ENCODE data around the gene GPNMB. TPM values are rescaled to one million over a fixed set of nuclear protein-coding genes. Genes with fewer than 3 reads are reported as not detected.
"Not testable (repeated sequence)": the region's sequence is repeated elsewhere in the genome, so short reads cannot be mapped to it uniquely, and the experiment has no call there.

GPNMB gene
- 1.4 TPM for polyA plus RNA-seq (2012; ENCODE audit: insufficient read depth, insufficient read length, low read depth)

DNA sequence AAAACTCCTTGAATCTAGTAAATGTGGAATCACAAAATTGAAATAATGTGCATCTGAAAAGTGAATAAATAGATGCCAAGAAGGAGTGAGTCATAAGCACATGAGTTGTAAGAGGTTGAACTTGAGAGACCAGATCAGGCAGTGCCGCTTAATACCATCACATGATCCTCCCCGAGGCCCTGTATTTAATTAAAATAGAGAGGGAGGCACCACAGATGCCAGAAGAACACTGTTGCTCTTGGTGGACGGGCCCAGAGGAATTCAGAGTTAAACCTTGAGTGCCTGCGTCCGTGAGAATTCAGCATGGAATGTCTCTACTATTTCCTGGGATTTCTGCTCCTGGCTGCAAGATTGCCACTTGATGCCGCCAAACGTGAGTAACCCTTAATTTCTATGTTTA lies at the start of gene GPNMB:
Gene GPNMB, plus strand, starts transcription at position 221 of the 400 bp plus-strand sequence. Its CDS starts 83 bp downstream, at position 304.
- no peaks in the 10 kb centered on the region for H3K4me1 ChIP-seq
- no peak for DNase-seq
- no peak within 1 kb of the TSS for H3K4me3 ChIP-seq (ENCODE audit: low read depth, low read length)
- H3K9me3 ChIP-seq, result no peaks in the 10 kb centered on the region
- H3K36me3 ChIP-seq, result no peaks in the 10 kb centered on the region
- TF ChIP-seq, protein P1, sequence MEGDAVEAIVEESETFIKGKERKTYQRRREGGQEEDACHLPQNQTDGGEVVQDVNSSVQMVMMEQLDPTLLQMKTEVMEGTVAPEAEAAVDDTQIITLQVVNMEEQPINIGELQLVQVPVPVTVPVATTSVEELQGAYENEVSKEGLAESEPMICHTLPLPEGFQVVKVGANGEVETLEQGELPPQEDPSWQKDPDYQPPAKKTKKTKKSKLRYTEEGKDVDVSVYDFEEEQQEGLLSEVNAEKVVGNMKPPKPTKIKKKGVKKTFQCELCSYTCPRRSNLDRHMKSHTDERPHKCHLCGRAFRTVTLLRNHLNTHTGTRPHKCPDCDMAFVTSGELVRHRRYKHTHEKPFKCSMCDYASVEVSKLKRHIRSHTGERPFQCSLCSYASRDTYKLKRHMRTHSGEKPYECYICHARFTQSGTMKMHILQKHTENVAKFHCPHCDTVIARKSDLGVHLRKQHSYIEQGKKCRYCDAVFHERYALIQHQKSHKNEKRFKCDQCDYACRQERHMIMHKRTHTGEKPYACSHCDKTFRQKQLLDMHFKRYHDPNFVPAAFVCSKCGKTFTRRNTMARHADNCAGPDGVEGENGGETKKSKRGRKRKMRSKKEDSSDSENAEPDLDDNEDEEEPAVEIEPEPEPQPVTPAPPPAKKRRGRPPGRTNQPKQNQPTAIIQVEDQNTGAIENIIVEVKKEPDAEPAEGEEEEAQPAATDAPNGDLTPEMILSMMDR (IDR thresholded peaks at IDR 0.05; ENCODE audit: low read depth, low read length), result no peak
- no peaks in the 10 kb centered on the region; the same call in 1 of the 2 replicates for H3K27me3 ChIP-seq

DNA sequence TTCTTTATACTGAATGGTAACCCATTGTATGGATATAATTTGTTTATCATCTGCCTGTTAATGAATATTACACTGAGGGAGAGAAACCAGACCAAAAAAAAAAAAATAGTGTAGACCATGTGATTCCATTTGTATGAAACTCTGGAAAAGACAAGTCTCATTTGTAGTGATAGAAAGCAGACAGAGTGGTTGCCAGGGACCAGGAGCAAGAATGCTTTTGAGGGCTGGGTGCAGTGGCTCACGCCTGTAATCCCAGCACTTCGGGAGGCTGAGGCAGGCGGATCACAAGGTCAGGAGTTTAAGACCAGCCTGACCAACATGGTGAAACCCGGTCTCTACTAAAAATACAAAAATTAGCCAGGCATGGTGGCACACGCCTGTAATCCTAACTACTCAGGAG lies 48.8 kb upstream of the GPNMB start:
- H3K36me3 ChIP-seq, result peaks cover 42% of the 10 kb centered on the region
- H3K27me3 ChIP-seq; H3K4me1 ChIP-seq; DNase-seq; H3K4me3 ChIP-seq (ENCODE audit: low read depth, low read length); H3K9me3 ChIP-seq: not testable (repeated sequence)

DNA sequence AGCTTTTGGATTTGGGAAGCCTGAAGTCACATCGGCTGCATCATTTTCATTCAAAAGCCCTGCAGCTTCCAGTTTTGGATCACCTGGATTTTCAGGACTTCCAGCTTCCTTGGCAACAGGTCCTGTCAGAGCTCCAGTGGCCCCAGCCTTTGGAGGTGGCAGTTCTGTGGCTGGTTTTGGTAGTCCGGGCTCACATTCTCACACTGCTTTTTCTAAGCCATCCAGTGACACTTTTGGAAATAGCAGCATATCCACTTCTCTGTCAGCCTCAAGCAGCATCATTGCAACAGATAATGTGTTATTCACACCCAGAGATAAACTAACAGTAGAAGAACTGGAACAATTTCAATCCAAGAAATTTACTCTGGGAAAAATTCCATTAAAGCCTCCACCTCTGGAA lies 46.2 kb upstream of the GPNMB start:
- no peaks in the 10 kb centered on the region for H3K27me3 ChIP-seq
- H3K4me1 ChIP-seq, result no peaks in the 10 kb centered on the region
- peaks cover 32% of the 10 kb centered on the region for H3K36me3 ChIP-seq
- no peak overlapping the region for H3K4me3 ChIP-seq (ENCODE audit: low read depth, low read length)
- TF ChIP-seq, protein P1 (IDR thresholded peaks at IDR 0.05; ENCODE audit: low read depth, low read length), result no peak
- DNase-seq, result no peak
- no peaks in the 10 kb centered on the region for H3K9me3 ChIP-seq

DNA sequence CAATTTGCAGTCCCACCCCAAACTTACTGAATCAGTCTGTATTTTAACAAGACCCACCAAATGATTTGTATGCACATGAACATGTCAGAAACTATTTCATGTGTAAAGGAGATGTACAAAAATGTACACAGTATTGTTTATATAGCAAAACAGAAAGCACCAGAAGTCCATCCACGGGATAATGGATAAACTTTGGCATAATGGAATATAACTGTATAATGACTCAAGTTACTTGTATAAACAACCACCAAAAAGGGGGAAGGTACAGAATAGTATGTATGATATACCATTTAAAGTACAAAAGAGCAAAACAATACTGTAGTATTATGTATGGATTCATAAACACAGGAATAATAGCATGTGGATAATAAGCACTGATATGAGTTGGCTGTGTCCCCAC lies 42.3 kb upstream of the GPNMB start:
- Histone ChIP-seq H3K27me3 (no peaks in the 10 kb centered on the region), H3K36me3 (peaks cover 24% of the 10 kb centered on the region), H3K9me3 (0 out of 2 replicates have a peak, but pooled peaks cover under 1% of the 10 kb centered on the region), H3K4me3 (ENCODE audit: low read depth, low read length) (no peak overlapping the region), H3K4me1 (no peaks in the 10 kb centered on the region)
- DNase-seq, result no peak
- TF ChIP-seq, protein P1 (IDR thresholded peaks at IDR 0.05; ENCODE audit: low read depth, low read length), result no peak

DNA sequence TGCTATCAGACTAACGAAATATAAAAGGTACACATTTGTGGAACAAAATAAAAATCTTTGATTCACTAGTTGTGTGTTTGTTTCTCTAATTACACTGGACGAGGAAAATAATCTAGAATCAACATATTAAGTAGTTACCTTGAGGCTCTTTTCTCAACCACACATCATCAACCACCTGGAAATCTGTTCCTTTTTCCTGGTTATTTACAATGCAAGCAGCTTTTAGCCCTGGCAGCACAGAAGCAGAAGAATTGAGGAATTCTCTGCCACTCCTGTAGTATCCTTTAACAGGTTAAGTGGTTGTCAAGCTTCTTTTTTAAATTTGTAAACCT lies 41.0 kb upstream of the GPNMB start:
- TF ChIP-seq, protein P1 (IDR thresholded peaks at IDR 0.05; ENCODE audit: low read depth, low read length), result no peak
- Histone ChIP-seq H3K4me3 (ENCODE audit: low read depth, low read length) (no peak overlapping the region), H3K9me3 (0 out of 2 replicates have a peak, but pooled peaks cover 2% of the 10 kb centered on the region), H3K27me3 (no peaks in the 10 kb centered on the region), H3K36me3 (peaks cover 11% of the 10 kb centered on the region), H3K4me1 (no peaks in the 10 kb centered on the region)
- DNase-seq, result no peak

DNA sequence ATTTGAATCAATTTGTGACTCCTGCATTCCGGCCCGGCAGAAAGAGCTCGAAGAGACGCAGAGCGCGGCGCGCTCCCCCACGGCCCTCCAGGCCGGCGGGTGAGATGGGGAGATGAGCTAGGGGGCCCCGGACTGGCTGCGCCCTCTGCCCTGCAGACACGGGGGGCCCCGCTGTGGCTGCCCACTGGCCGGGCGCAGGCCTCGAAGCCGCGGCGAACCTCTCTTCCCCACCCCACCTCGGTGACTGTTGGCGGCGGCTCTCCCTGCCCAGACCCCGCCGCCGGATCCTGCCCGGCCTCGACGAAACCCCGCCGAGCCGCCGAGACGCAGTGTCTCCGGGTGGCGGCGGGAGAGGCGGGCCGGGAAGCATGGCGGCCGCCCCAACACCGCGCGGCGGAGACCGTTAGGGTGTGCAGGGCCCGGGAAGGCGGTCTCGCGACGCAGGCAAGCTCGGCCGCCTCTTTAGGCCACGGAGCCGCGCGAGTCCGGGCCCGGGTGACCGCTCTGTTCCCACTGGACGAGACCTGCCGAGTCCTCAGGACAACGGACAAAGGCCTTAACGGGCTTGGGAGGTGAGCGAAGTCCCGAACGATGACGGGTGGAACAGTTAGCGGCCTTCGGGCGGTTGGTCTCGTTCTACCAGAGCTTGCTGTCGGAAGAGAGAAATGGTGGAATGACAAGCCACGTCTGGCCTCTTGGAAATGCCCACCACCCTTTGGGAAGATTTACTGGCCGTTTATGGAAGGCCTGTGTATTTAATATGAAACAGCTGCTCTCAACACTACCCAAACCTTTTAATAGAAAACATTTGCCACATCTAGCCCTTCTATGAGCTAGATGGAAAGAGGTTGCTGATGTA lies 40.4 kb upstream of the GPNMB start:
- peaks cover 5% of the 10 kb centered on the region for H3K36me3 ChIP-seq
- H3K4me1 ChIP-seq, result no peaks in the 10 kb centered on the region
- 0 out of 2 replicates have a peak, but pooled peaks cover 2% of the 10 kb centered on the region for H3K9me3 ChIP-seq
- no peaks in the 10 kb centered on the region for H3K27me3 ChIP-seq
- TF ChIP-seq, protein P1 (IDR thresholded peaks at IDR 0.05; ENCODE audit: low read depth, low read length), result no peak
- H3K4me3 ChIP-seq (ENCODE audit: low read depth, low read length), result no peak overlapping the region
- no peak for DNase-seq

Data from BE2C (cell line).